GM12891 (cell line): Measurements from ENCODE around the gene TP53I11.

Source experiments
- DNase-seq: peaks from one replicate; pipeline ENCODE4 v3.0.0; 2011; ENCODE audit warnings: low spot score; ENCODE audit not compliant: insufficient read length
- FAIRE-seq: peaks from 2 replicates; lab custom pipeline; 2011; peaks lifted over from hg19 to GRCh38; lab: Jason Lieb, UNC
- PAX5 ChIP-seq: IDR thresholded peaks from 2 replicates; pipeline ENCODE4 v1.6.1; 2011; ENCODE audit warnings: low read length, moderate library complexity, mild to moderate bottlenecking; ENCODE audit not compliant: insufficient read depth, severe bottlenecking
- POLR2A ChIP-seq: IDR thresholded peaks from 2 replicates; pipeline ENCODE4 v1.6.1; 2011; ENCODE audit warnings: low read depth, low read length, control low read depth
- POLR2AphosphoS5 ChIP-seq: IDR thresholded peaks from 2 replicates; pipeline ENCODE4 v1.6.1; 2011; ENCODE audit warnings: low read depth, low read length, control low read depth
- POU2F2 ChIP-seq: IDR thresholded peaks from 2 replicates; pipeline ENCODE4 v1.6.1; 2011; ENCODE audit warnings: low read depth, mild to moderate bottlenecking, control low read depth, low read length, moderate library complexity
- SPI1 ChIP-seq: IDR thresholded peaks from 2 replicates; pipeline ENCODE4 v1.6.1; 2011; ENCODE audit warnings: low read depth, low read length, control low read depth
- TAF1 ChIP-seq: IDR thresholded peaks from 2 replicates; pipeline ENCODE4 v1.6.1; 2011; ENCODE audit warnings: low read depth, low read length, control low read depth

The TP53I11 gene

DNA sequence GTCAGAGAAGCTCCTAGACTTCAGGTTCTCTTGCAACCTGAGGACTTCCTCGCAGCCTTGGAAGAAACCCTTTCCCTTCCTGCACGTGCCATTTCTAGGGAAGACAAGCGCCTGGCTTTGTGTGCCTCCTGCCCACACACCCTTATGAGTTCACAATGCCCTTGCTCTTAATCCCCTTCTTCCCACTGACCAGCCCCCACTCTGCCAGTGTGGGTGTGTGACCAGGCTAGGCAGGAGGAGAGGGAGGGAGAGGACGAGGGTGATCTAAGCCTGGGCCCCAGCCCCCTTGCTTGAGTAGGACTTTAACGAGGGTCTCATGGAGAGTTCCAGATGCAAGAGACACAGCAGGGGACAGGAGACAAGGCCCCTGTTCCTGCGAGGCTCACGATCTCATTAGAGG, 30.2 kb downstream of the TP53I11 start:
- FAIRE-seq (no peak), DNase-seq (no peak)
- TF ChIP-seq PAX5 = no peak
- no peak for TF ChIP-seq POLR2A
- no peak for TF ChIP-seq SPI1
- TF ChIP-seq TAF1 = no peak
- TF ChIP-seq POLR2AphosphoS5 = no peak
- TF ChIP-seq POU2F2 = no peak

DNA sequence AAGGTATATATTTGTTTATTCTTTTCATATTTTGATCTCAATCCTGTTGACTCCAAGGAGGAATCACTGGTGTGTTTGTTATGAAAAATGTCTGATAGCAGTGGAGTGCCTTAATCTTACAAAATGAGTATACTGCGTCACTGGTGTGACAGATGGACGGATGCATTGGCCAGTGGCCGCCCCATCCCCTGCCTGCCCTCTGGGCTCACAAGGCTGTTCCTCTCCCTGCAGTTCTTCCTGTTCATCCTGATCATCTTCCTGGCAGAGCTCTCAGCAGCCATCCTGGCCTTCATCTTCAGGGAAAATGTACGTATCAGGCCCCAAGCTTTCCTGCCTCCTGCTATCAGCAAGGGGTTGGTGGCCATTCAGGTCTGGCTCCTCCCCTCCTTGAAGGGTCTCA, 32.9 kb downstream of the TP53I11 start:
- TF ChIP-seq PAX5 = no peak
- TF ChIP-seq TAF1 = no peak
- TF ChIP-seq POLR2A = no peak
- TF ChIP-seq POLR2AphosphoS5 = no peak
- TF ChIP-seq SPI1 = no peak
- TF ChIP-seq POU2F2 = no peak
- FAIRE-seq (no peak), DNase-seq (no peak)

DNA sequence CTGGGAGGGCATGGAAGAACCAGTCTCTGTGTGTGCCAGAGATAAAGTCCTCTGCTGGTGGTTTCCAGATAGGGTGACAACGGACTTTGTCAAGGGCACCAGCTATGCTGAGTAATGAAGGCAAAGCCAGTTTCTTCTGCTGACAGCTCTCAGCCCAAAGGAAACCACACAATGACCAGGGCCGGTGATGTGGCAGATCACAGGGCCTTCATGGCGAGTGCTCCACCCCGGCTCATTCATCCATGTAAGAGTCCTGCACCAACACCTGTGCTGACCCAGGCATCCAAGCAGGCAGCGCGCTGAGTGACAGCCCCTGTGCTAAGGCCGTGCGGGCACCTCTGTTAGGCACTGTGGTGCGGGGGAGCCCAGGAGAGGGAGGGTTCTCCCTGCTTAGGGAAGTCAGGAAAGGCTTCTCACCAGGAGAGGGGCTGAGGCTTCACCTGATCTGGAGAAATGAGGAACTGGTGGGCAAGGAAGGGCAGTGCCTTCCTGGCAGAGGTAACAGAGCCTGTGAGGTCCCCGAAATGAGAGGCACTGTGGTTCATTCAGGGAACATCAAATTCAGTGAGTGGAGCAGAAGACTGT, 33.8 kb downstream of the TP53I11 start:
- no peak for TF ChIP-seq POLR2A
- TF ChIP-seq POU2F2 = no peak
- no peak for TF ChIP-seq TAF1
- TF ChIP-seq SPI1 = no peak
- no peak for DNase-seq
- FAIRE-seq = no peak

DNA sequence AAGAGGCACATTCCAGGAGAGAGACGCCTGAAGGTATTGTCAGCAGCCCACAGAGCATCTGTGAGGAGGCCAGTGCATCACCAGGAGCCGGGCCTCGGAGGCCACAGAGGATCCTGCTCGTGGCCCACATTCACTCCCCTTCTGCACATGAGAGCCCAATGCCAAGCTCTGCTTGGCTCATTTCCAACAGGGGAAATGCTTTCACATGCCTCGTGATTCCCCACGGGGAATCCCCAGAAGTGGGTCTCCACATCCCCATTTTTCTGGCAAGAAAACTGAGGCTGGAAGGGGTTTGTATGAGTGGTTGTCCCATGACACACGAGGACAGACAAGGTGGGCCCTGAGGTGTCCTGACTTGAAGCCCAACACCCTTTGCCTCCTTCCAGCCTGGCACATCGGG, 34.4 kb downstream of the TP53I11 start:
- DNase-seq = no peak
- TF ChIP-seq PAX5 (no peak), POLR2A (no peak), POU2F2 (no peak), TAF1 (no peak), POLR2AphosphoS5 (no peak), SPI1 (no peak)
- FAIRE-seq = no peak

DNA sequence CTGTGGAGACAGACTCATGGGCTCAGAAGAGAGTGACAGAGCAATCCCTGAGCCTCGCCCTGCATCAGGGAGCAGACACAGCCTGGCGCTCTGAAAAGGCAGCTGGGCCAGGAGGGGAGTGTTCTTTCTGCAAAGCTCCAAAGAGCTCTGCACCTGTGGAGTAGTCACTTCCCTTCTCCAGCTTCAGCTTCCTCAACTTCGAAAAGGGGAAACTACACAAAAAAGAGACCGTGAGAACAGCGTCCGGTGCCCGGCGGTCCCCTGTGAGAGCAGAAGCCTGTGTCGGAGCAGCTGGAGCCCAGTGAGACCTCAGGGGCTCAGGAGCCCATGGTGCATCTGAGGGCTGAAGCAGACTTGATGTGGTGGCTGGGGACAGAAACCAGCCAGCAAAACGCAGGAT, 35.1 kb downstream of the TP53I11 start:
- DNase-seq (no peak), FAIRE-seq (no peak)
- peak; percentile 19; the same call in 1 of the 2 replicates for TF ChIP-seq SPI1
- TF ChIP-seq POU2F2 = no peak

- DNase-seq (no peak), FAIRE-seq (no peak)
- TF ChIP-seq POU2F2 (no peak), TAF1 (no peak), SPI1 (no peak), PAX5 (no peak), POLR2A (no peak), POLR2AphosphoS5 (no peak)
Measured at GRCh38 chr11:44915004-44915403, 35.7 kb downstream of the TP53I11 start.

DNA sequence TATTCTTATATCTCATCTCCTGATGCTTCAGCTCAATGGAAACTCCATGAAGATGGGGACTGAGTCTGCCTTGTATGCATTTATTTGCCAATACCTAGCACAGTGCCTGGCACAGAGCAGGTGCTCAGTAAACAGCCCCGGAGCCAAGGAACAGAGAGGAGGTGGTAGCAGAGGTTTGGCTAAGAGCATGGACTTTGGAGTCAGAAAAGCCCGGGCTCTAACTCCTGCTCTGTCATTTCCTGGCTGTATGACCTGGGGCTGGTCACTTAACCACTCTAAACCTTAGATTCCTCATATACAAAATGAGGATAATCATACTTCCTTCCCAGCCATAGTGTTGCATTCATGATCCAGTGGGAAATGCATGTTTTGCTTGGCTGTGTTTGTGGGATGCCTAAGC, 36.6 kb downstream of the TP53I11 start:
- TF ChIP-seq PAX5 (no peak), POLR2A (no peak), TAF1 (no peak), POLR2AphosphoS5 (no peak), POU2F2 (no peak), SPI1 (no peak)
- no peak for FAIRE-seq
- DNase-seq = no peak

GRCh38 chr11:44913502-44913901, 37.2 kb downstream of the TP53I11 start:
- DNase-seq = no peak
- TF ChIP-seq SPI1 = no peak
- TF ChIP-seq POU2F2 = no peak
- no peak for TF ChIP-seq TAF1
- TF ChIP-seq POLR2AphosphoS5 = no peak
- TF ChIP-seq PAX5 = no peak
- no peak for TF ChIP-seq POLR2A
- FAIRE-seq = no peak

DNA sequence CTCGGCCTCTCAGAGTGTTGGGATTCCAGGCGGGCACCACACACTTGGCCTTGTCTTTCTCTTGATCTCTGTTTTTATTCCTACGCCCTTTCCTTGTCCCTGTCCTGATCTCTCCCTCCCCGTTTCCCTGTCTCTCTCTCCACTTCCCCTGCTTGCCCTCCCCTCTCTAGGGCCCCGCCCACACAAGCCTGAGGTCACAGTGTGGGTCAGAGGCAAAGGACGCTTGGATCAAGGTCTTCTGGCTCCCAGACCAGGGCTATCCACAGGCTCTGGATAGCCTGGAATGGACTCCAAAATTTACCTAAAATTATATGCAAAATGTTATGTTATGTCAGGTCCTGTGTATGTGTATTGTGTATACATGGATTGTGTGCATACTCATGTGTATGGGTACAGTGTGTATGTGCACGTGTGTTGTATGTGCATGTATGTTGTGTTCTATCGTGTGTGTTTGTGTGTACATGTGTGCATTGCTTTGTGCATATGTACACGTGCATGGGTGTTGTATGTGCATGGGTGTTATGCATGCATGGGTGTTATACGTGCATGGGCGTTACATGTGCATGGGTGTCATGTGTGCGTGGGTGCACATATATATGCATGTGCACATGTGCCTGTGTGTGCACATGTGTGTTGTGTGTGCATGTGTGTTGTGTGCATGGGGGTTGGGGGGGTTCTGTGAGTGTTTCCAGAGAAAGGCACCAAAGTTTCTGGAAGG, 38.3 kb downstream of the TP53I11 start:
- TF ChIP-seq POLR2A (no peak), PAX5 (no peak), POU2F2 (no peak), TAF1 (no peak), SPI1 (no peak), POLR2AphosphoS5 (no peak)
- FAIRE-seq (peak; percentile 28), DNase-seq (no peak)
